Left renal cortex interstitium (tissue), 4 donors: ENCODE results near the gene DPAGT1. TPM values are rescaled to one million over a fixed set of nuclear protein-coding genes. Genes with fewer than 3 reads are reported as not detected.
A peak's percentile ranks its signal among the peaks of the same experiment; 100 is the strongest.
"Not testable (repeated sequence)": the region's sequence is repeated elsewhere in the genome, so short reads cannot be mapped to it uniquely, and the experiment has no call there.

Source experiments
- DNase-seq, 4 donors: peaks; one replicate each; pipeline ENCODE4 v3.0.0-alpha.2; 2013; ENCODE audit warnings: low read depth in 4 of 4, low spot score in 2 of 4, missing footprints in 1 of 4
- polyA plus RNA-seq, 4 donors: library from polyadenylated mRNA; unstranded; fragments of 120-200 nt; gene quantifications; one replicate each; pipeline ENCODE4 v1.2.1, GENCODE V29; 2013; ENCODE audit not compliant: insufficient read length in 4 of 4

DPAGT1 gene
- polyA plus RNA-seq, 4 donors = 47.7 to 64.9 (median 55.5) TPM

DNA sequence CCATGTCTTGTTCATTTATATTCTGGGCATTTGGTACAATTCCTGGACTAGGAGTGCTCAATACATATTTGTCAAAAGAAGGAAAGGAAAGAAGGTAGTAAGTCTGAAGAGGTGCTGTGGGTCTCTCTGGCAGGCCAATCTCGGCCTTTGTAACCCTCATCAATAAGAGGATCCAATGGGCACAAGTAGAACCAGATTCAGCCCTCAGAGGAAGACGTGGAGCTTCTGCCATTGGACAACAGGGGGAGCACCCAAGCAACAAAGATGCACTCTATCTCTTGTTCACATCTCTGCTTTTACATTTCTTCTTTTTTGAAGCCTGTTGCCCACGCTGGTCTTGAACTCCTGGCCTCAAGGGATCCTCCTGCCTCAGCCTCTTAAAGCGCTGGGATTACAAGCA is 36.3 kb downstream of the DPAGT1 start:
- DNase-seq = no peak

DNA sequence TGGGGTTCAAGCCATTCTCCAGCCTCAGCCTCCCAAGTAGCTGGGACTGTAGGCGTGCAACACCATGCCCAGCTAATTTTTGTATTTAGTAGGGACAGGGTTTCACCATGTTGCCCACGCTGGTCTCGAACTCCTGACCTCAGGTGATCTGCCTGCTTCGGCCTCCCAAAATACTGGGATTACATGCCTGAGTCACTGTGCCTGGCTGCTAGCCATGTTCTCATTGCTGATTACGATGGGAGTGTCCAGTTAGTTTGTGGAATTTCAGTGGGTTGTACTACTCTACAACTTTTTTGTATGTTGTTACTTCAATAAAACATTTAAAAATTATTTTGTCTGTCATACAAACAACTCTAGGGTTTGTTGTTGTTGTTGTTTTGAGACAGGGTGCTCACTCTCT is 38.9 kb downstream of the DPAGT1 start:
- DNase-seq = no peak

DNA sequence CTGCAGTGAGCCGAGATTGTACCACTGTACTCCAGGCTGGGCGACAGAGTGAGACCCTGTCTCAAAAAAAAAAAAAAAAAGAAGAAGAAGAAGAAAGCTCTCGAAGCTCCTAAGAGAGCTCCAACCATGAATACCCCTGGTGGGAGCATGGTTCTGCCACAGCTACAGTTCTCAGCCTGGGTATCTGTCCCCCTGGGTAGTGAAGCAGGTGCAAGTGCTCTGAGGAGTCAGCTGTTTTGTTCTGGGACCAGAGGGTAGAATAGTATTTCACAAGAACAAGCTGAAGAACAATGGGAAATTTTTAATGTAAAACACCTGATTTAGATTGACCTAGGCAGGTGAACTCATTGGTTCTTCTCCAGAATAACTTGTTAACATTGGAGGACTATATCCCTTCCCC is 40.4 kb downstream of the DPAGT1 start:
- no peak for DNase-seq

DNA sequence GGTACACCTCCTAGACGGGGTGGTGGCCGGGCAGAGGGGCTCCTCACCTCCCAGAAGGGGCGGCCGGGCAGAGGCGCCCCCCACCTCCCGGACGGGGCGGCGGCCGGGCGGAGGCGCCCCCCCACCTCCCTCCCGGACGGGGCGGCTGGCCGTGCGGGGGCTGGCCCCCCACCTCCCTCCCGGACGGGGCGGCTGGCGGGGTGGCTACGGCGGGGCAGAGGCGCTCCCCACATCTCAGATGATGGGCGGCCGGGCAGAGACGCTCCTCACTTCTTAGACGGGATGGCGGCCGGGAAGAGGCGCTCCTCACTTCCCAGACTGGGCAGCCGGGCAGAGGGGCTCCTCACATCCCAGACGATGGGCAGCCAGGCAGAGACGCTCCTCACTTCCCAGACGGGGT is 42.5 kb downstream of the DPAGT1 start:
- DNase-seq = not testable (repeated sequence)

DNA sequence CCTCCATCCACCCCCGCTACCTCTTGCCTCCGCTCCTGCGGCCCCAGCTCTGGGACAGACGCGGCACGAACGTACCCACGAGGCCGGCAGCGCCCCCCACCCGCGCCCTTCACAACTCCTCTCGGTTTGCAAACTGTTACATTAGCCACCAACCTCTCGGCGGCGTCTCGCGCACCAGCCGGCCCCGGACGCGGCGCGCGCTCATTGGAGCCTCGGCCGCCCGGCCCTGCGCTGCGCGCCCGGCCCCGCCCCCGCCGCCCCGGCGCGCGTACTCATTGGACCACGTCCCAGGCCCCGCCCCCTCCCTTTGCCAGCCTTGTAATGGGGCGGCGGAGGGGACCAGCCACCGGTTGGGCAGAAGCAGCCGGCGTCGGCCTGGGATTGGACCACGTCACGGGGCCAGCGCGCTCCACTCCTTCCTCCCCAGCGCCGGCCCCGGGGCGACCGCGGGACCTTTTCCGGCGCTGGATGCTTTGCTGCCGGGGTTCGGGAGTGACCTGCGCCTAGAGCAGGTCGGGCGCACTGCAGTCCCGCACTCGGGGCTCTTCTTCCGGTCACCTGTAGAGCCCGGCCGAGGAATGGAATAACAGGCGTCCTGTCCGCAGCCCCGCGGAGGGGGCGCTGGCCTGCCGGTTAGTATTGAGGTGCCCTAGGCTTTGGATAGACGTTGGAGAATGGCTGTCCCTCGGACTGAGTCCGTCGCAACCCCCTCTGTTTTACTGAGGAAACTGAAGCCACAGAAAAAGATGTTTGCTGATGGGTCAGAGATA is 44.5 kb downstream of the DPAGT1 start, which contains the start of gene HYOU1:
HYOU1 (minus strand) TSS at position 206 of the 770 bp plus-strand sequence. CDS start 1,045 bp downstream, outside the sequence.
- peak; percentile 63 to 92 (median 86) for DNase-seq

DNA sequence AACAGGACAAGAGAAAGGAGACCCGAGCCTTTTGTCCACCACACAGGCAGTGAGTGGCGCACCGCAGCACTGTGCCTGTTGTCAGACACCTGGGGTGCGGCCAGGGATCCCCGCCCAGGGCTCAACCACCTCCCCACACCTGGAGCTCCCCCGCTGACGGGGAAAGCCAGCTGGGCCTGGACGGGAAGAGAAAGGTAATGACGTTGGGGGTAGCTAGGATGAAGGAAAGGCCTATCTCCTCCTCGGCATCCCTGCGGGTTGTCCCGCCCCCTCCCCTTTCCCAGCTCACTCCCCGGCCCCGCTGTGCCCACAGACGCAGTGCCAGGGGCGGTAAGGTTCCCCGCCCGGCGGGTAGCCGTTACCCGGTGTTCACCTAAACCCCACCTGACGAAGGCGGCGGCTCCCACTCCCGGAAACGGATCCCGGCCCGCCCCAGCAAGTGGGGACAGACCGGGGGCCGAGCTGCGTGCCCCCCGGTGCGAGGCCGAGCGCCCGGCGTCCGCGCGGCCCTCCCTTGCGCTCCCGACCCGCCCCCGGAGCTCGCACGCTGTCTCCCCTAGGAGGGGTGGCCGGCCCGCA is 45.1 kb downstream of the DPAGT1 start:
- no peak for DNase-seq

DNA sequence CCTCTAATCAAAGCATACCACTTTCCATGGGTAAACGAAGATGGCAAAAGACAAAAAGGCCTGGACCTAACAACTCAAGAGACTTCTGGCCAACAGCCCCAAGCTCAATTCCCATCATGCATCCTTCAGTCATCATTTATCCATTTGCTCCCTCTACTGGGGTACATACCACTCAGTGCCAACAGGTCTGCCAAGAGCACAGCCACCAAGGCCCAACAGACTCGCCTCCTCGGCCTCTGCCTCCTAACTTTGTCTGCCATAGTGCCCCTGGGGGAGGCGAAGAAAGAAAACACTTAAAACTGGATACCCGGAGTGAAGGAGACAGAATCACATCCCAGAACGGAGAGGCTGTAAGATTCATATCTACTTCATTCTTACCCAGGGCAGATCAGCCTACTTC is 45.8 kb downstream of the DPAGT1 start:
- no peak for DNase-seq

DNA sequence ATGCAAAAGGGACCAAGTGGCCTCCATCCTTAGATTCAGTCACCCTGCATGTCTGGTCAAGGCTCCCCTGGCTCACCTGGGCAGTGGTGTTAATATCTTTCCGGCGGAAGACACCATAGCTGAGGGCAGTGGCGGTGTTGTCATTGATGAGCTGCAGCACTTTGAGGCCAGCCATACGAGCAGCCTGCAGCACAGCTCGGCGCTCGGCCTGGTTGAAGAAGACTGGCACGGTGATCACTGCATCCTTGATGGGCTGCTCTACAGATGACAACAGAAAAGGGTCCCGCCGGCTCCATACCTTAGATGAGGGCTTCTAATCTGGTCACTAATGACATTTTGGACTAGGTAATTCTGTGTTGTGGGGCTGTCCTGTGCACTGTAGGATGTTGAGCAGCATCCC is 47.2 kb downstream of the DPAGT1 start:
- no peak for DNase-seq

DNA sequence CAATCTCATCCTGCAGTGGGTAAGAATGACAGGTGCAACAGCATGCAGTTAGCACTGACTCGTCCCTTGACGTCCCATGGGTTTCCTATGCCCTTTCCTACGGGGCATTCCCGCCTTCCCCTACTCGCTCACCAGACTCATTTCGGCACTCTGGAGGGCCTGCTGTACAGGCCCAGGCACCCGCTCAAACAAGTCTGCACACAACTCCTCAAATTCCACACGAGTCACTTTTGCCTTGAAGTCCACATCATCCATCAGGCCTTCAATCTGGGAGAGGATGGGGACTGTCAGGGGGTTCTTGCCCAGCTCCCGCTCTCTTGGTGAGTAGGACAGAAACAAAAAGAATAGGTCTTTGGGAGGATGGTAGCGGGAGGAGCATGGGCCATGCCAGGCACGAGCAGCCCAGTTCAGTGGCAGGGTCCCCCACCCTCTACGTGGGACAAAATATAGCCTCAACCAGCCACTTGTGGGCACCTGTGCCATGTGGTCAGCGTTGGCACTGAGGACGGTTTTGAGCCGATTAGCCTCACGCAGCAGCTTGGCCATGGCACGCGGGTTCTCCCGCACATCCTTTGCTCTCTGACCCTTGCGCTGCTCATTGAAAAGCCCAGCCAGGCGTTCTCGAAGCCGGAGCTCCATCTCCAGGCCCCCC is 49.4 kb downstream of the DPAGT1 start:
- DNase-seq = no peak

DNA sequence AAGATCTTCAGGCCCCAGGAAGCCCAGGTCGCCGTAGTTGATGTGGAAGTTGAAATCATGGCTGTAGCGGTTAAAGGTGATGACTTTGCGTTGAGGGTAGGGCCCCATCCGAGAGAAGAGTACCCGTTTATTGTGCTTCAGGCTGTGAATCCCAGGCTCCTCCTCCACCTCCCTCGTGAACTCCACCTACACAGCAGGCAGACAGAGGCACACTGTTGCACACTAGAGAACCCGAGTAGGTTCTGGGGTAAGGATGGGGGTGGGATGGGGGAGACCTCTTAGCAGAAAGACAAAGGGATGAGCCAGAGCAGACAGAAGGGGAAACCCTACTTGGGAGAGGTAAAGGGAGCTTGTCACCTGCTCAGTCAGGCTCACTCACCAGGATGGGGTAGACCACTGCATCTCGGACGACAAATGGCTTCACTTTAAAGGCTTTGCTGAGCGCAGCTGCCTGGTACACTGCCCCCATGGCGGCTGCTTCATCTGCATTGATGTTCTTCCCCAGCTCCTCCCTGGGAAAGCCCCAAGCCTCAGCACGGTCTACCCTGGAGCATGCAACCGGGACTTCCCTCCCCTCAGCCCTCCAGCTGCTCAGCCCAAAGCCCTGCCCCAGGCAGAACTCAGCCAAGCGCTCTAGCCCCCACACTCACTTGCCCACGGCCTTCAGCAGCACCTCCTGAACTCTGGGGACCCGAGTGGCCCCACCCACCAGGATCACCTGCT is 50.1 kb downstream of the DPAGT1 start:
- no peak for DNase-seq

DNA sequence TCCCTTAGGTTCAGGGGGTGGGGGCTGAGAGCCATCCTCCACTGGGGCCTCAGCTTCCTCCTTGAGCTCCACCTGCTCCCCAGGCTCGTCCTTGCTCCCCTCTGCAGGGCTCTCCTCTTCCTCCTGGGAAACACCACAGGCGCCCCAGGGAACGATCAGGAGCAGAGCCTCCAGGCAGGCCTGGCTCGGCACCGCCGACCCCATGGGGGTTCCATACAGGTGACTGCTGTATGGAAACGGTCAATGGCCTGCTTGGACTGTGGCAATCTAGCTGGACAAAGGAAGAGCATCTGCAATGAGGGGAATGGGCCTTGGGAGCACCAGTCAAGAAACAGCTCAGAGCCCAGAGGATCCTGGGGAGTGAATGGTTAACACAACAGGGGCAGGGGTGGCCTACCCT is 52.6 kb downstream of the DPAGT1 start:
- no peak for DNase-seq

DNA sequence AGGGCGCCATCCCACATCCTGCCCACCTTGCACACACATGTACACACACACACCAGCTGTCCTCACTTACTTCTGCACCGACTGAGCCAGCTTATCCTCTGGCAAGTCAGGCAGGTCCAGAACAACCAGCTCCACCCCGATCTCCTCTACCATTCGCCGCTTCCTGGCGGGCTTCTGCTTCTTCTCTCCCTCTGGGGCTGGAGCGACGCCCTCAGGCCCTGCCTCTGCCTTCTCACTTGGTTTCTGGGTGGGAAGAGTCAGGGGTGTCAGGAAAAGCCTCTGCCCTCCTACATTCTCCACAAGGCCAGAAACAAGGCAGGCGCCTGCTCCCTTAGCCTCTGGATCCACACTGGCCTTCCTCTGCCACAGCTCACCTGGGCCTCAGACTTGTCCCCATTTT is 53.0 kb downstream of the DPAGT1 start:
- DNase-seq = no peak

DNA sequence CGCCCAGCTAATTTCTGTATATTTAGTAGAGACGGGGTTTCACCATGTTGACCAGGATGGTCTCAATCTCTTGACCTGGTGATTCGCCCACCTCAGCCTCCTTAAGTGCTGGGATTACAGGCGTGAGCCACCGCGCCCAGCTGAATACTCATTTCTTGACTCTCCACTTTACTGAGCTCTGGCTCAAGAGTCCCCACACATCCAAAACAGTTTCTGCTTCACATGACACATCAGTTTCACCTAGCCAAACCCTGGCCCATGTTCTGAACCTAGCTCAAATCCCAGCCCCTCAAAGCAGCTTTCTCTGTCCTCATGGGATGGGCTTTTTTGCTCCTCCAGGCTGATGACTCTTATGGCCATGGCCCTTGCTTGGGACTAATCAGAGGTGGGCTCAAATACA is 54.4 kb downstream of the DPAGT1 start:
- no peak for DNase-seq

Other genes starting within 250 kb of the DPAGT1 start
- under 1 TPM in 1 of 4 donors, not detected in 3; 0.05 TPM for gene CXCR5, start 218.0 kb downstream of the DPAGT1 start, polyA plus RNA-seq
- gene BCL9L, start 175.9 kb downstream of the DPAGT1 start, polyA plus RNA-seq = 10 to 100 TPM; 21.0 to 51.6 (median 36.3) TPM
- 10 to 100 TPM in 2 of 4 donors, 1 to 10 TPM in 2; 6.8 to 25.9 (median 10.7) TPM for gene UPK2, start 145.6 kb downstream of the DPAGT1 start, polyA plus RNA-seq
- gene FOXR1, start 130.1 kb downstream of the DPAGT1 start, polyA plus RNA-seq = under 1 TPM in 1 of 4 donors, not detected in 3; 0.17 TPM
- 10 to 100 TPM; 12.8 to 55.5 (median 27.3) TPM for gene CENATAC, start 103.7 kb downstream of the DPAGT1 start, polyA plus RNA-seq
- 1,000 to 10,000 TPM in 3 of 4 donors, 100 to 1,000 TPM in 1; 957 to 1,296 (median 1,137) TPM for gene RPS25, start 83.5 kb downstream of the DPAGT1 start, polyA plus RNA-seq
- 100 to 1,000 TPM in 3 of 4 donors, 10 to 100 TPM in 1; 88.9 to 139 (median 111) TPM for gene TRAPPC4, start 83.1 kb downstream of the DPAGT1 start, polyA plus RNA-seq
- 100 to 1,000 TPM in 2 of 4 donors, 10 to 100 TPM in 2; 79.3 to 109 (median 97.4) TPM for gene SLC37A4, start 71.0 kb downstream of the DPAGT1 start, polyA plus RNA-seq
- 100 to 1,000 TPM; 108 to 128 (median 121) TPM for gene HYOU1, start 44.6 kb downstream of the DPAGT1 start, polyA plus RNA-seq
- gene VPS11, start 34.0 kb downstream of the DPAGT1 start, polyA plus RNA-seq = 10 to 100 TPM; 56.5 to 61.0 (median 57.5) TPM
- gene HMBS, start 17.0 kb downstream of the DPAGT1 start, polyA plus RNA-seq = 10 to 100 TPM; 25.6 to 29.4 (median 28.8) TPM
- 10 to 100 TPM; 10.1 to 14.2 (median 11.0) TPM for gene C2CD2L, start 5.5 kb upstream of the DPAGT1 start, polyA plus RNA-seq
- 10 to 100 TPM; 23.5 to 48.6 (median 38.0) TPM for gene HINFP, start 19.7 kb upstream of the DPAGT1 start, polyA plus RNA-seq
- gene ABCG4, start 47.2 kb upstream of the DPAGT1 start, polyA plus RNA-seq = 1 to 10 TPM in 1 of 4 donors, under 1 TPM in 3; 0.52 to 1.1 (median 0.80) TPM
- gene NLRX1, start 66.9 kb upstream of the DPAGT1 start, polyA plus RNA-seq = 10 to 100 TPM; 10.7 to 14.8 (median 12.6) TPM
- 10 to 100 TPM; 10.9 to 22.2 (median 16.3) TPM for gene NHERF4, start 83.6 kb upstream of the DPAGT1 start, polyA plus RNA-seq
- gene CBL, start 104.5 kb upstream of the DPAGT1 start, polyA plus RNA-seq = 10 to 100 TPM; 16.1 to 20.9 (median 18.6) TPM
- gene MCAM, start 215.3 kb upstream of the DPAGT1 start, polyA plus RNA-seq = 10 to 100 TPM; 52.1 to 58.3 (median 55.0) TPM
- gene RNF26, start 232.7 kb upstream of the DPAGT1 start, polyA plus RNA-seq = 10 to 100 TPM; 28.1 to 40.8 (median 32.7) TPM
- 10 to 100 TPM; 22.0 to 43.2 (median 26.9) TPM for gene C1QTNF5, start 239.0 kb upstream of the DPAGT1 start, polyA plus RNA-seq
- gene MFRP, start 244.9 kb upstream of the DPAGT1 start, polyA plus RNA-seq = not detected